22Rv1 (cell line): Measurements from ENCODE around the gene LUZP1.

Experiments
- H3K27ac ChIP-seq: fragments of 450-650 bp; 2 replicates; pipeline ENCODE4 v1.5.1; 2017
- CTCF ChIP-seq: fragments of 450-650 bp; IDR thresholded peaks from 2 replicates; pipeline ENCODE4 v1.5.1; 2017; ENCODE audit warnings: mild to moderate bottlenecking
- ZFX ChIP-seq: fragments of 450-650 bp; IDR thresholded peaks from 2 replicates; pipeline ENCODE4 v1.6.1; 2017; ENCODE audit warnings: antibody characterized with exemption, borderline replicate concordance

Gene LUZP1

GRCh38 chr1:23187637-23188036 lies 19.0 kb upstream of the LUZP1 start:
- no peak overlapping the region for H3K27ac ChIP-seq
- TF ChIP-seq CTCF = no peak
- no peak for TF ChIP-seq ZFX

- H3K27ac ChIP-seq = no peak overlapping the region
- no peak for TF ChIP-seq CTCF
- TF ChIP-seq ZFX = no peak
Observed at GRCh38 chr1:23185381-23185780, 16.7 kb upstream of the LUZP1 start.

GRCh38 chr1:23184212-23184934 lies 15.7 kb upstream of the LUZP1 start:
- no peak for TF ChIP-seq ZFX
- peak; percentile 84 for TF ChIP-seq CTCF
- H3K27ac ChIP-seq = no peak overlapping the region

GRCh38 chr1:23179862-23180261 lies 11.2 kb upstream of the LUZP1 start:
- TF ChIP-seq ZFX (no peak), CTCF (no peak)
- no peak overlapping the region for H3K27ac ChIP-seq

- no peak for TF ChIP-seq ZFX
- peak; percentile 28; the same call in 1 of the 2 replicates for TF ChIP-seq CTCF
- H3K27ac ChIP-seq = no peak overlapping the region
Observed at GRCh38 chr1:23178950-23179349, 10.3 kb upstream of the LUZP1 start.

- TF ChIP-seq CTCF (no peak), ZFX (no peak)
- H3K27ac ChIP-seq = no peak overlapping the region; the same call in 1 of the 2 replicates
Observed at GRCh38 chr1:23178414-23178813, 9.8 kb upstream of the LUZP1 start.
